DMS 273 treated with DMSO at 0.1 percent for 48 hours (cell line): ENCODE results near the gene MMP17.

Experiments used
- DNase-seq: peaks from one replicate; lab custom pipeline; 2025; lab: John Stamatoyannopoulos, UW

MMP17 gene

DNA sequence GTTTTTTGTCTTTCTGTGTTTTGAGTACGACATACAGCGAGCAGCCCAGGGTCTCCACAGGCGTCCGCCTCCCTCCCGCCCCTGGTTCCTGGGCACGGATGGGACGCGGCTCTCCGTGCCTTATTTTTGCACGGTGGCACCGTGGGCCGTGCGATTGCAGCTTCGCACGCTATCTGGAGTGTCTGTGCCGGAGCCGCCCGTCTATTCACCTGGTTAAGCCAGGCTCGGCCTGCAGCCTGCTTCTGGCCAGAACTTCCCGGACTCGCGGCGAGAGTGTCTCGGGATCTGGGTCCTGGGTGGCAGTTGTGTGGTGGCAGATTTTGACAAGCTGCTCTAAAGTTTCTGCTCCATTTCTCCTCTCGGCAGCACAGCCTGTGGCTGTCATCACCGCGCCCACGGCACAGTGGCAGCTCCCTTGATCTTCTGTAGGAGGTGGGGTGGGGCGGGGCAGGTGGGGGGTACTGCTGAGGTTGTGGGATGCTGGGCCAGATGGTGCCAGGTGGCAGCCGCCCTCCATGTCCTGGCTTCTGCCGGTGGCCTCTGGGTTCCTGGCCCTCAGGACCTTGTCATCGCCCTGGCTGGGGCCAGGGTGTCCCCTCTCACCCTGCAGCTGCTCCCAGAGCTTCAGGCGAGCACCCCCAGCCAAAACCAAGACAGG lies 2.9 kb downstream of the MMP17 start:
- peak; percentile 13 for DNase-seq

DNA sequence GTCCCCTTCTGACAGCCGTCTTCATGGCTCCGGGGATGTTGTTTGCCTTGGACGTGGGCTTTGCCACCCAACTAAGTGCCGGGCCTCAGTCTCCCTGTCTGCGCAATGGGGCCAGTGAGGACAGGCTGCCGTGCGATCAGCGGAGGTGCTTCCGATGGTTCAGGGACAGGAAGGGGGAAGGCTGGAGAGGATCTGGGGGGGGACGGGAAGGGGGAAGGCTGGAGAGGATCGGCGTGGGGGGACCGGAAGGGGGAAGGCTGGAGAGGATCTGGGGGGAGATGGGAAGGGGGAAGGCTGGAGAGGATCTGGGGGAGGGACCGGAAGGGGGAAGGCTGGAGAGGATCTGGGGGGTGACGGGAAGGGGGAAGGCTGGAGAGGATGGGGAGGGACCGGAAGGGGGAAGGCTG lies 3.4 kb downstream of the MMP17 start:
- no peak for DNase-seq

DNA sequence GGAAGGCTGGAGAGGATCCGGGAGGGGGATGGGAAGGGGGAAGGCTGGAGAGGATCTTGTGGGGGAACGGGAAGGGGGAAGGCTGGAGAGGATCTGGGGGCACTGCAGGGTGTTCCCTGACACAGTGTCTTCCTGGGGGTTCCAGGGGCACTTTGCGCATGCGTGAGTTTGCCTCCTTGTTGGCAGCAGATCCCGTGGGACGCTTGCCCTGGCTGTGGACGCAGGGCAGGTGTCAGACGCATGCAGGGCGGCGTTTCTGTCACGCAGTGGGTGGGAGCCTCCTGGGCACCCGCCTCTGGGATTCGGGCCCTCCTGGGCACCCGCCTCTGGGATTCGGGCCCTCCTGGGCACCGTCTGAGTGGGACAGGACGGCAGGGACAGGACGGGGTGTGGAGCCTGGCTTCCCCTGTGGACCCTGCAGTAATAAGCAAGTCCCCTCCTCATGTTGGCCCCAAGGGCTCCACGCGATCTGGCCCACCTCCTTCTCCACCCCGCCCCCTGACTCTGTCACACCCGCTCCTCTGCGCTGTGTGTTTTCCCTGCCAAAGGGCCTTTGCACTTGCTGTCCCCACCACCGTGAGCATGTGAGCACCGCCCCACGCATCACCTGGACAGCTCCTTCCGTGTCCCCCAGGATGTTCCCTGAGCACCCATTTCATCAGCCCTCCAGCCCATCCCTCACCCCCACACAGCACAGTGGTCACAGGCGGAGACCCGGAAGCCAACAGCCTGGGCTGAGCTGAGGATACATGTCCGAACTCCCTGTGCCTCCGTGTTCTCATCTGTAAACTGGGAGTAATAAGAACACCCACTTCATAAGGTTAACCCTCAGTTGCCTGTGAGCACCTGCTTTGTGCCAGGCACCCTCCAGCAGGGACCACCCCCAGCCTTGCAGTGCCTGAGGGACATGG lies 4.4 kb downstream of the MMP17 start:
- no peak for DNase-seq

DNA sequence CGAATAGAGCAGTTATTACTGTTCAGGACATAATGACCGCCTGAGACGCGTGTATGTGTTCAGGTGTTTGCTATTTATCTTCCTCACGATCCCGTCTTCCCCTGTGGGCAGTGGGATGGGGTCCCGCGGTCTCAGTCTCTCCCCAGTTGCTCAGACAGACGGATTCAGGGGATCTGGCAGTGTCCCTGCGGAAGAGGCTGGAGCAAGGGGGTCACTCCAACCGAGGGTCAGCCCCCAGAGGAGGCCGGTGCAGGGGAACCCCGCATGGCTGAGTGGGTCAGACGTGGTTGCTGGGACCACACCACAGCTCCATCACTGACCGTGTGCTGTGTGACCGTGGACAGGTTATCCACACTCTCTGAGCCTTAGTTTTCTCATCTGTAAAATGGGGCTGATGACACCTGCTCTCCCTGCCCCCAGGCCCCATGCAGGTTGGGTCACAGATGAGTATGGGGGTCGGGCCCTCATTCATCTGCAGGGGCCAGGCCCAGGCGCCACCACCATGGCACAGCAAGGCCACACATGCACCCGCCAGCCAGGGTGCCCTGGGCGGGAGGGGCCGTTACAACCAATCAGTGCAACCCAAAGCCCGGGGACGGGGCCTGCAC lies 5.2 kb downstream of the MMP17 start:
- no peak for DNase-seq

DNA sequence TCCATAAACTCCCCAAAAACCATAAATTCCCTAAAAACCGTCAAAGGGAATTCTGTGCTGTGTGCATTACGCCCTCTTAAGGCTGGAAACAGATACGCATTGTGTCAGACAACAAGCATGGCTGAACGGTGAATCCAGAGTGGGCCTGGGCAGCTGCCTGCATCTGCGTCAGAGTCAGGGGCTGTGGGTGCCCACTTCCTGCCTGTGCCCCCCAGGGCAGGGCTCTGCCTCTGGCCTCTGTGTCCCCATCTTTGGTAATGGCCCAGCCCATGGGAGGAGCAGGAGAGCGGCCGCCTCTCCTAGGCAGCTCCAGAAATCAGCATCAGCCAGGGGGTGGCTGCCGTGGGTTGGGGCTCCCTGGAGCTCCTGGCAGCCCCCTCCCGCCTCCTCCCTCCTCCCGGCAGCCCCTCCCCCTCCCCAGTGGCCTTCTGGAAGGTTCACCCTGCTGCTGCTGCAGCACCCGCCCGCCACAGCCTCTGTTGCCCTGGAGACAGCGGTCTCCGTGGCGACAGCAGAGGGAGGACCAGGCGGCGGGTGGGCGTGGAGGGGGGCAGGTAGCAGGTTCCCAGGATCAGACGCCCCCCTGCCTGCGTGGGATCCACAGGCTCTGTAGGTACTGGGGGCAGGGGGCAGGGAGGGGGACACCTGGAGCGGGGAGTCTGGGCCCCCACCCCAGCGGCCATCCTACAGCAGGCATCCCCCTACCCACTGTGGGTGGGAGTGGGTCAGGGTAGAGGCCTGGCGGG lies 5.9 kb downstream of the MMP17 start:
- no peak for DNase-seq

DNA sequence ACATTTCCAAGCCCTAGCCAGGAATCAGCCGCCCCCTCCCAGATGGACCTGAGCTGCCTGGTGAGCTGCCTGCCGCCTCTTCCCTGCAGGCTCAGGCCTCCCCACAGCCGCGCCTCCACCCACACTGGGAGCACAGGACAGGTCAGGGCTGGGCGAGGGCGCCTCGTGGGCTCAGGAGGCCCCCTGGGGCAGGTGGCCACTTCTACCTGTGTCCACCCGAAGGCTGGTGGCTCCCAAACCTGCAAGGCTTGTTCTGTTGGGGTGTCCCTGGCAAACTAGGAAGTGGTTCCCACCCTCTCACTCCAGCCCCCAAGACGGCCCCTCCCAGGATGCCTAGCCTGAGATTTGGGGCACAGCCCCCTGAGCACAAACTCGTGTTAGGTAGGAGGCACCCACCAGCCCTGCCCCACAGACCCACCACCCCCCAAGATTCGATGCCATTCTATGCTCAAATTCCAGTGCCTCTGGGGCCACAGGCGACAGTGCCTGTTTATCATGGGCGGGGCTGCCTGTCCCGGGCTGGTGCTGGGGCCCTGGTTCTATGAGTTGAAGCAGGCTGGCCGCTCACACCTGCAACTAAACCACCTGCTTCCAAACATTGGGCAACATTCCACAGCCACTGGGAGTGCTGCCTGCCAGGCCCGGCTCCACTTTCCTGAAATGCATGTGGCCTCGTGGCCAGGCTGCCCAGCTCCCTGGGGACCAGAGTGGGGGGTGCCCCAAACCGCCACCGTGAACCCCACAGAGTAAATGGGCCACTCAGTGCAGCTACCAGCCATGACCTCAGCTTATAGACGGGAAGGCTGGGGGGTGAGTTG lies 6.8 kb downstream of the MMP17 start:
- DNase-seq: no peak

DNA sequence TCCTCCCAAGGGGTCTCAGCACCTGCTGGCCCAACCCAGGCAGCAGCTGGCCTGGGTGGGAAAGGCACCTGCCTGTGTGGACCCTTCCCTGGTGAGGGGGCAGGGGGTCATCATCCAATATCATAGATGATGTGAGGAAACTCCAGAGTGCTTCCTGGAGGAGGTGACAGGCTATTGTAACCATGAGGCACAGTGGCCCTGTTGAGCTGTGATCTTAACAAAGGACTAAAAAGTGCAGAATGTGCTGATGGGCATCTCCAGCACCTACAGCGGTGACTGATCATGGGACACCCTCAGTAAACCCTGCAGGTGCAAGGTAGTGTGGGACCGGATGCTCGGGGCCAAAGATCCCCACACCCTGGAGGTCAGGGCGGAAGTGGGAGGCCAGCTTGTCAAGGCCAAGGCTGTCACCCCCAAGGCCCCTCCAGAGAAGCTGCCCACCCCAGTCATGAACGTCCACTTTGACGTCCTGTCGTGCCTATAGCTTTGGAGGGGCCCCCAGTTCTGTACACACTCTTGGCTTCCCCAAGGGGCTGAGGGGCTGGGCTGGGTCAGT lies 7.5 kb downstream of the MMP17 start:
- DNase-seq: no peak

DNA sequence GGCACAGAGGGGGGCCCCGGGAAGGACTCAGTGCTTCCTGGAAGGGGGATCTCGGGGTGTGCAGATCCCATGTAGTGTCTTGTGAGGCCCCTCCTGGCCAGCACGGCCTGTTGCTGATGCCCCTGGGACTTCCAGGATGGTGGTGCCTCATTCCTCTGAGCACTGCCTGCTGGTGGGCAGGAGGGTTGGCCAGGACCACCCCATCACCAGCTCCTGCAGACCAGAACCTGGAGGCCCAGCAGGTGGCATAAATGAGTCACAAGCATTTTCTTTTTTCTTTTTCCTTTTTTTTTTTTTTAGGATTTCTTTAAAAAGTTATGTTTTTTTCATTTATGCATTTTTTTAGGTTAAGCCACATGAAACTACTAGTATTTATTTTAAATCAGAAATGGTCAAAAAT lies 8.0 kb downstream of the MMP17 start:
- DNase-seq: no peak

DNA sequence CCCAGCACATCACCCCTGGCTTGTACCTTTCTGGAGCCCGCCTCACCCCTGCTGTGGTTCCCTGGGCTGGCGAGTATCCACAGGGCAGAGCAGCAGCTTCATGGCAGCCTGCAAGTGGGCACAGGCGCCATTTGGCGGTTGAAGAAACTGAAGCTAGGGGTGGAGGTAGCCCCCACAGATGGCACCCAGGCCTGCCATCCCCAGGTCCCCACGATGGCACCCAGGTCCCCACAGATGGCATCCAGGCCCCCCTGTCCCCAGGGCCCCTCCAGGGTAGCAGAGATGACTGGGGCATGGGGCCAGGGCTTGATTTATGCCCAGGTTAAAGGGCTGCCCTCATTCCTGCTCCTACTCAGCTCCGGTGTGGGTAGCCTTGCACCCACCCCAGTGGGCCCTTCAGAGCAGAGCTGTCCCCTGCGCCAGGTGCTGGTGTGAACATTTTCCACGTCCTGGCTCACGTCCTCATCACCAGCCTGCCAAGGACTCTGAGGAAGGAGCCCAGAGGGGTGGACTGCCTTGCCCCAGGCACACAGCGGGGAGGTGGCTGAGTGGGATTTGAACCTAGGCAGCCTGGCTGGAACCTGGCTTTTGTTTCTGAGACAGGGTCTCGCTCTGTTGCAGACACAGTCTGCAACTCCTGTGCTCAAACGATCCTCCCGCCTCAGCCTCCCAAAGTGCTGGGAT lies 8.7 kb downstream of the MMP17 start:
- no peak for DNase-seq

DNA sequence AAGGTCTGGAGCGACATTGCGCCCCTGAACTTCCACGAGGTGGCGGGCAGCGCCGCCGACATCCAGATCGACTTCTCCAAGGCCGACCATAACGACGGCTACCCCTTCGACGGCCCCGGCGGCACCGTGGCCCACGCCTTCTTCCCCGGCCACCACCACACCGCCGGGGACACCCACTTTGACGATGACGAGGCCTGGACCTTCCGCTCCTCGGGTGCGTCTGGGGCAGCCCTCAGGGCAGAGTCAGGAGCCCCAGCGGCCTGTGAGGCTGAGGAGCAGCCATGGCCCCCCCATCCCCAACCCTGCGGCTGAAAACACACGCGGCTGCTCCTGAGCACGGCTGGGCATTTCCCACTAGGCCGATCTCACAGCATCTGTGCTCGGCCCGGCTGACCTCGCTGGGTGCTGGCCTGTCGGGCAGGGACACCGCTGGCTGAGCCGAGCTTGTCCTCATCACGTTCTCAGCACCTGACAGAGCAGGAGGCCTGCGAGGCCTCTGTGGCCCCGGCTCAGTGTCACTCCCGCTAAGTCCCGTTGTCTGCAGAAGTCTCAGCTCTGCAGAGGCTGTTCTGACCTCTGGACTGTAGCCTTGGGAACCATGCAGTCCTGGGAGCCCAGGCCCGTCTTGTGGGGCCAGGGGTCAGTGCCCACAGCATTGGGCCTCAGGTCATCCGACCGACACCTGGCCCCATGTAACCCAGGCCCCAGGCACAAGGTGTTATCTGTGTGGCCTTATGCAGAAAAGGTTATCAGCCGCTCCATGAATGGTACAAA lies 12.6 kb downstream of the MMP17 start:
- DNase-seq: no peak

DNA sequence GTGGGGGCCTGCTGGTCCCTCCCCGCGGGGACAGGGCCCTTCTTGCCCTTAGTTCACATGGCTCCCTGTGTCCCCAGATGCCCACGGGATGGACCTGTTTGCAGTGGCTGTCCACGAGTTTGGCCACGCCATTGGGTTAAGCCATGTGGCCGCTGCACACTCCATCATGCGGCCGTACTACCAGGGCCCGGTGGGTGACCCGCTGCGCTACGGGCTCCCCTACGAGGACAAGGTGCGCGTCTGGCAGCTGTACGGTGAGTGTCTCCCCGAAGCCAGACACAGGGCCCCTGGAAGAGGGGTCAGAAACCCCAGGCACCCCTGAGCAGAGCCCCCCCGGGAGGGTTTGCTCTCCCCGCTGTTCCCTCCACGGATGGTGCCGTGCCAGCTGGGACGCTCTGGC lies 13.4 kb downstream of the MMP17 start:
- no peak for DNase-seq

DNA sequence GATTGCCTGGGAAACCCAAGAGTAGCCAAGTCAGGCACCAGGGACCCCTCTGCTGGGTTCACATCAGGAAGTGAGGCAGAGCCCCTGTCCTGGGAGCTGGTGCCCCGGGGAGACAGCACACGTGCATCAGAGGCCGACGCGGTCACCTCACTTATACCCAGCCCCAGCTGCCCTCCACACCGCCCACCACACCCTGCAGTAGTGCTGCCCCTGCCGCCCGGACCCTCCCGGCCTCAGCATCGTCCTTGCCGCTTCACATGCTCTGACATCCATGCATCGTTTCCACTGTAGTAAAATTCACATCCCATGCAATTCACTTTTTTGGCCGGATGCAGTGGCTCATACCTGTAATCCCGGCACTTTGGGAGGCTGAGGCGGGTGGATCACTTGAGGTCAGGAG lies 14.0 kb downstream of the MMP17 start:
- DNase-seq: no peak

DNA sequence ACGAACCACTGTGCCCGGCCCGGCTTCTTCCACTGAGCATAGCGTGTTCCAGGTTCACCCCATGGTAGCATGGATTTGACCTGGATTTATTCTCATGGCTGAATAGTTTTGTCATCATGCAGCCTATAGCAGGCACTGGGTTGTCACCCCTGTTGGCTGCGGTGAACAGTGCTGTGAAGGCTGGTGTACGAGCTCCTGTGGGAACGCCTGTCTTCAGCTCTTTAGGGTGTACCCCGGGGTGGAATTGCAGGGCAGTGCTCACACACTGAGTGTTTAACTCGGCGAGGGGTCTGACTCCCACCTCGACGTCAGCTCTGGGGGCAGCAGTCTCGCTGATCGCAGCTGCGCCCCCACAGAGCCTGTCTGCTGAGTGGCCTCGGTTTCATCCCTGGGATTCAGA lies 15.3 kb downstream of the MMP17 start:
- no peak for DNase-seq

DNA sequence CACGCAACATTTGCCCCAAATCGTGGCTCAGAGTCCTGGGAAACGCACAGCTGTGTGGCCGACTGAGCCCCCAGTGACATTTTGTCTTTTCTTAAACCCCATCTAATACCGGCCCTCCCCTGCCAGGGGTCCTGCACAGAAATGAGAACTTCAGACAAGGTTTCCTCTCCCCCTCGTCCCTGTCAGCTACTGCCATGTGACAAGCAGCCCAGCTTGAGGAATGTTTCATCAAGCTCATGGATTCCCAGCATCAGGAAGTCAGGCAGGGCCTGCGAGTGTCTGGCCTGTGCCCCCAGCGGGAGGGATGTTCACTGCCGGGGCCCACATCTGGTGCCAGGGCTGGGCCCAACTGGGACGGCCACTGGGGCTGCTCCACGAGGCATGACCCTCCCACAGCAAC lies 15.9 kb downstream of the MMP17 start:
- DNase-seq: no peak

DNA sequence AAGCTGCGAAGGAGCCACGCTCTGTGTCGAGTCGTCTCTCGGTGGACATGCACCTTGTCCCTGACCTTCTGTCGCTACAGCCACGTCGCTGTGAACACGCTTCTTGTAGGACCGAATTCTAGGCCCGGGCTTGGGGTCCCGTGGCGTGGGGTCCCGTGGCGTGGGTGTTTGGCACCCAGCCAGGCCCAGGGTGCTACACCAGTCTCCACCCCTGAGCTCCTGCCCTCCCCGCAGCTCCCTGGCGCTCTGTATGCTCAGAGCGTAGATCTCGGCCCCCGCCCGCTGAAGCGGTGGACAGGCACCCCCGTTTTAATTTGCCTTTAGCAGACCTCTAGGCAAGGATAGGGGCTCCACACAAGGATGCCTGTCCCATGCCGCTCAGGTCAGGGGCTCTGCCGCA lies 16.5 kb downstream of the MMP17 start:
- DNase-seq: no peak

DNA sequence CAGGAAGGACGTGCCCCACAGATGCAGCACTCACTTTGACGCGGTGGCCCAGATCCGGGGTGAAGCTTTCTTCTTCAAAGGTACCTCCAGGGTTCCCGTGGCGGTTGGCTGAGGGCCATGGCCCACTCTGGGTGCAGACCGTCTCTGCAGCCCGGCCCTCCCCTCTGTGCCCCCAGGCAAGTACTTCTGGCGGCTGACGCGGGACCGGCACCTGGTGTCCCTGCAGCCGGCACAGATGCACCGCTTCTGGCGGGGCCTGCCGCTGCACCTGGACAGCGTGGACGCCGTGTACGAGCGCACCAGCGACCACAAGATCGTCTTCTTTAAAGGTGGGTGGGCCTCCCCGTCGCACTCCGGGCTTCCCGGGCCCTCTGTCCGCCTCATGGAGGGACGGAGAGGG lies 16.9 kb downstream of the MMP17 start:
- no peak for DNase-seq

DNA sequence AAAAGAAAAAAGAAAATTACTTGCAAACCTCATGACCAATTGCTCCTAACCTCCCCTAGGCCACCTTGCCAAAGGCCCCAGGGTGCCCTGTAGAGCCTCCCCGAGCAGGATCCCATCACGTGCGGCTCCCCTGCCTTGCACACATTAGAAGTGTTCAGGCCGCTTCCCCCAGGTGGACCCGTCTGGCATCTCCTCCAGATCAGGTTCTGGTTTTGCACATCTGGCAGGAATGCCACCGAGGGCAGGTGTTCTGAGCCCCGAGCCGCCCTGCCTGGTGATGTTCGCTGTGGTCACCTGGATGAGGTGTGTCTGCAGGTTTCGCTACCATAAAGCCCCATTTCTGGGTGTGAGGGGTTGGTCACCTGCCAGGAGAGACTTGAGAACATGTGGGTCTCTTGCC lies 19.3 kb downstream of the MMP17 start:
- DNase-seq: no peak

DNA sequence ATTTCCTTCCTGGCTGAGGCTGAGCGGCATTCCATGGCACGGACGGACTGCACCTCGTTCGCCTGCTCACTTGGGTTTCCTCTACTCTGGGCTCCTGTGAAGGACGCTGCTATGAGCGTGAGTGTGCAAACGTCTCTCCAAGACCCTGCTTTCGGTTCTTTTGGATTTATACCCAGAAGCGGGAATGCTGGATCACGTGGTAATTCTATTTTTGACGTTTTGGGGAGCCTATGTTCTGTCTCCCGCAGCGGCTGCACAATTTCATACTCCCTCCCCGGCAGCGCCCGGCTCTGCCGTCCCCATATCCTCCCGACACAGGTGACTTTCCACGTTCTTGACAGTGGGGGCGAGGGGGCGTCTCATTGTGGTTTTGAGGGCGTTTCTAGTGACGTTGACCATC lies 20.6 kb downstream of the MMP17 start:
- DNase-seq: no peak

DNA sequence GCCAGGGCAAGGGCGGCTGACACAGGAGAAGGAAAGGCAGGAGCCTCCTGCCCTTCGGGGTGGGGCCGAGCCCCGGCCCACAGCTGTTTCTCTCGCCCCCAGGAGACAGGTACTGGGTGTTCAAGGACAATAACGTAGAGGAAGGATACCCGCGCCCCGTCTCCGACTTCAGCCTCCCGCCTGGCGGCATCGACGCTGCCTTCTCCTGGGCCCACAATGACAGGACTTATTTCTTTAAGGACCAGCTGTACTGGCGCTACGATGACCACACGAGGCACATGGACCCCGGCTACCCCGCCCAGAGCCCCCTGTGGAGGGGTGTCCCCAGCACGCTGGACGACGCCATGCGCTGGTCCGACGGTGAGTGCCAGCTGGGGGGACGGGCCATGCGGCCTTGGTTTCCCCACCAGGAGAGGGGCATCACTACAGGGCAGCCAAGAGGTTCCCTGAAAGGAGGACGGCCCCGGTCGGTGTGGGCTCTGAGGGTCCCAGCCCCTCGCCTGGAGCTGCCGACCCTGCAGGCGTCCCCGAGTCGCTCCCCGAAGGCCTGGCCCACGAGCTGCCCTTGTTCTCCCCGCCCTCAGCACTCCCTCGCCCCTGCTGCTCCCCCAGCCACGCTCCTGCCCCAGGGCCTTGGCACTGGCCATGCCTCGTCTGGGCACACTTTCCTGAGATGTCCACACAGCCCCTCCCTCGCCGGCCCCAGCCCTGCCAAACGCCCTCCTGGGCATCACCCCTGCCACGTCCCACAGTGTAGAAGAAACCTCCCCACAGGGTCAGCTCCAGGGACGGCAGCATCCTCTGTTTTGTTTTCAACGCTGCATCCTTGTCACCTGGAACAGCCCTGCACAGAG lies 21.7 kb downstream of the MMP17 start:
- DNase-seq: no peak
